Measurements from ENCODE around the gene SNTB2. TPM values are rescaled to one million over a fixed set of nuclear protein-coding genes. Genes with fewer than 3 reads are reported as not detected.

The SNTB2 gene
- total and polyA plus RNA-seq, 9 of the 15 experiments (the other 6 are each of a cell fraction or from before 2014, with no cell fraction given): 1.2 to 13.7 (median 5.7) TPM

- TF ChIP-seq GATAD2B (IDR thresholded peaks at IDR 0.05; ENCODE audit: borderline replicate concordance) (peak; percentile 81), POLR2G (IDR thresholded peaks at IDR 0.05; ENCODE audit: low read depth, low read length) (peak; percentile 94), HNRNPL (IDR thresholded peaks at IDR 0.05; ENCODE audit: low read depth, low read length) (peak; percentile 60; the same call in 1 of the 2 replicates), ATF6 (CRISPR knock-in tag; IDR thresholded peaks at IDR 0.05) (no peak), ELF4 (CRISPR knock-in tag; IDR thresholded peaks at IDR 0.05) (peak; percentile 91), STAG1 (CRISPR knock-in tag; IDR thresholded peaks at IDR 0.05; ENCODE audit: borderline replicate concordance) (peak; percentile 33; the same call in 1 of the 2 replicates), LEF1 (IDR thresholded peaks at IDR 0.05) (no peak), ZNF212 (CRISPR knock-in tag; IDR thresholded peaks at IDR 0.05) (0 out of 2 replicates have a peak, but pooled peaks have one; percentile 29), ZNF280A (IDR thresholded peaks at IDR 0.05; ENCODE audit: low read depth, partially characterized antibody) (no peak), HES1 (IDR thresholded peaks at IDR 0.05; ENCODE audit: low read depth) (no peak), TEAD1 (CRISPR knock-in tag; IDR thresholded peaks at IDR 0.05) (no peak), C11orf30 (IDR thresholded peaks at IDR 0.05; ENCODE audit: low read depth) (peak; percentile 13; the same call in 1 of the 2 replicates), RBM34 (IDR thresholded peaks at IDR 0.05; ENCODE audit: borderline replicate concordance, insufficient read depth, low read length) (0 out of 2 replicates have a peak, but pooled peaks have one; percentile 38), MEIS2 (IDR thresholded peaks at IDR 0.05; ENCODE audit: partially characterized antibody) (peak; percentile 6), POLR2AphosphoS5 (IDR thresholded peaks at IDR 0.05; ENCODE audit: control insufficient read depth, insufficient read depth, low read depth, low read length) (peak; percentile 90), ZNF79 (CRISPR knock-in tag; IDR thresholded peaks at IDR 0.05; ENCODE audit: low read depth) (no peak), ZNF41 (CRISPR knock-in tag; conservative IDR thresholded peaks at IDR 0.05) (no peak), ETS2 (tag; IDR thresholded peaks at IDR 0.05; ENCODE audit: borderline replicate concordance, poor library complexity, severe bottlenecking) (peak; percentile 14), ZNF639 (CRISPR knock-in tag; conservative IDR thresholded peaks at IDR 0.05 in 1 of 2, IDR thresholded peaks at IDR 0.05 in 1 of 2) (peak in 1 of 2 experiments; percentile 89; a peak in 2 of 4 replicates), ERF (CRISPR knock-in tag; IDR thresholded peaks at IDR 0.05) (peak; percentile 96), SRSF7 (optimal IDR thresholded peaks at IDR 0.05; ENCODE audit: low read depth, low read length) (no peak)
Measured at GRCh38 chr16:69330286-69331109, 143.5 kb downstream of the SNTB2 start, which contains the start of gene PDF (continued).

Data from K562 (cell line).